Thyroid gland (tissue), 4 donors: ENCODE results near the gene SLC22A3.

Experiments used
- CTCF ChIP-seq, 6 experiments: fragments of 200-600 bp in 3 of 6; fragments of 450-650 bp in 3 of 6; sonication (generic) in 3 of 6; IDR thresholded peaks; one replicate each; pipeline ENCODE4 v1.5.1; 2016 to 2019; ENCODE audit warnings: antibody characterized with exemption in 6 of 6, mild to moderate bottlenecking in 2 of 6, inconsistent platforms in 1 of 6, moderate library complexity in 1 of 6
- POLR2A ChIP-seq, 2 donors: fragments of 450-650 bp; IDR thresholded peaks; one replicate each; pipeline ENCODE4 v1.6.1; 2017; ENCODE audit warnings: antibody characterized with exemption in 2 of 2, mild to moderate bottlenecking in 2 of 2, moderate library complexity in 1 of 2

- TF ChIP-seq CTCF (IDR thresholded peaks at IDR 0.05) (no peak), POLR2A (IDR thresholded peaks at IDR 0.05) (no peak)
These were observed 12.8 kb downstream of the SLC22A3 start for GRCh38 chr6:160360955-160361354.
